HT-29 (cell line): ENCODE results near the gene GART. TPM values are rescaled to one million over a fixed set of nuclear protein-coding genes. Genes with fewer than 3 reads are reported as not detected.
"Not testable (repeated sequence)": the region's sequence is repeated elsewhere in the genome, so short reads cannot be mapped to it uniquely, and the experiment has no call there.

ENCODE experiments used
- DNase-seq: peaks from one replicate; pipeline ENCODE4 v3.0.0-alpha.2; 2015; ENCODE audit warnings: low spot score
- total RNA-seq: library from RNA; depleted of rRNA; stranded (reverse); fragments of >200 nt; shearing (Covaris generic); gene quantifications from 2 replicates; pipeline ENCODE4 v1.2.3, GENCODE V29; 2014; rRNA removed

GART gene
- total RNA-seq, result 57.6 and 59.4 TPM in 2 replicates

DNA sequence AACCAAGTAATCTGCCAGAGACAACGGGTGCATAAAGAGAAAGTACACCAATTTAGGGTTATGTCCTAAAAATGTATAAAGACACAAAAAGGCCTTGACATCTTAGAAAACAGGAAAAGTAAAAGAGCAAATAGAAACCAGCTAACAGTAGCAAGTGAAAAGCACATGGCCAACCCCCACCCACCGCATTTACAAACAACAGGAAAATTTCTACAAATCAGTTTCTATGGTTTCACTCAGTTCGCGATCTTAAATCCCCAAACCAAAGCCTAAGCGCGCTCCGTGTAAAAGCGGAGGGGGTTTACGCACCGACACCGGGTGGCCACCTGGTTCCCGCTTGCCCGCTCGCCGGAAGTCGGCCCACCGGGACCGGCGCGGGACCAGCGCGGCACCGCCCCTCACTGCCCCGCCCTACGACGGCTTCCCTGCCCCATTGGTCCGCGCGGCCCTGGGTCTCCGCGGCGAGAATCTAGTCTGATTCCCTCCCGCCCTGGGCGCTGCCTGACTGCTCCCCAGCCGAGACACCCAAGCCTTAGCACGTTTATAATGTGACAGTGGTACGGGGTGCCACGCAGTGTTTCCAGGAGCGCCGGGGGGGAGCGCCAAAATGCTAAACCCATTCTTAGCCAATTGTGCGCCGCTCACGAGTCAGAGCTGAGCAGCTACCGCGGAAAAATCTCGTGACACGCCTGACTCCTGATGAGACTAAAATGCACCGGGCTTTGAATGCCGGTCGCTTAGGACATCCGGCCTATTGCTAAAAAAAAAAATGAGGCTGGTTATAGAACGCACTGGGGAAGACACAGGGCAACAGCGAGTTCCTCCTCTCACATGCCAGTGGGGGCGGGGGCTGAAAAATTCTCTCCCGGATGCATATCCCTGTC, at the start of gene GART:
GART (minus strand) TSS at position 362 of the 884 bp plus-strand sequence. CDS start 2,802 bp downstream, outside the sequence.
- peak; percentile 80 for DNase-seq

DNA sequence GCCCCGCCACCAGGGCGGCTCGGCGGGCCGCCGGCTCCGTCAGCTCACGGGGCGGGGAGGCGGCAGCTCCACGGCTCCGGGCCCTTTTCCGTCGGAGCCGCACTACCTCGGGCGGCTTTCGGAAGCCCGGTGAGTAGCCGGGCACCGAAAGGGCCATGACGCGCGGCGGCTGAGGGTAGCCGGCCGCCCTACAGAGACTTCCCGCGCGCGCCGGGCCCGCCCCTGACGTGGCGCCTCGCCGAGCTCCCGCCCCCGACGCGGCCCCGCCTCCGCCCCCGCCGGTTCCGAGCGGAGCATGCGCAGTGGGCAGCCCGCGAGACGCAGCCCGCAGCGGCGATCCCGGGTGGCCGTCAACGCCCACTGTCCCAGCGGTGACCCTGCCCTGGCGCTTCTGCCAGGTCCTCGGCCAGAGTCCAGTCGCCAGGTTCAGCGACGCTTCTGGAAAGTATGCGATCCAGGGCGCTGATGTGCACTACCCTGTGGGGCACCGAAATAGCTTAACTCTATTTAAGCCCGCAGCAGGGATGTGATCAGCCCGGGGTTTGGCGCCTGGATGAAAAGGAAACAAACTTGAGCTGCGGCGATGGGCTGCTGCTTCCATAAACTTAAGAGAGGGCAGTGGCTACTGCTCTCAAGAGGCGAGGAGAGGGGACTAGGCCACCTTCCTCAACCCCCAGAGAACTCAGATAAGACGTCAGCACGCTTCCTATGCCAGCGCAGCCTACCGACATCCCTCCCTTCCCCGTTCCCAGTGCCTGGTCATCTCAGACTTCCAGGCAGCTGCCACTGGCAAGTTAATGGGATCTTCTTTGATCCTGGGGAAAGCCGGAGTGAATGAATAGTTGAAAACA, 46.8 kb upstream of the GART start, which contains the start of gene DONSON:
DONSON (minus strand) TSS at position 200 of the 851 bp plus-strand sequence; CDS start at position 157, 43 bp downstream.
- peak; percentile 80 for DNase-seq

DNA sequence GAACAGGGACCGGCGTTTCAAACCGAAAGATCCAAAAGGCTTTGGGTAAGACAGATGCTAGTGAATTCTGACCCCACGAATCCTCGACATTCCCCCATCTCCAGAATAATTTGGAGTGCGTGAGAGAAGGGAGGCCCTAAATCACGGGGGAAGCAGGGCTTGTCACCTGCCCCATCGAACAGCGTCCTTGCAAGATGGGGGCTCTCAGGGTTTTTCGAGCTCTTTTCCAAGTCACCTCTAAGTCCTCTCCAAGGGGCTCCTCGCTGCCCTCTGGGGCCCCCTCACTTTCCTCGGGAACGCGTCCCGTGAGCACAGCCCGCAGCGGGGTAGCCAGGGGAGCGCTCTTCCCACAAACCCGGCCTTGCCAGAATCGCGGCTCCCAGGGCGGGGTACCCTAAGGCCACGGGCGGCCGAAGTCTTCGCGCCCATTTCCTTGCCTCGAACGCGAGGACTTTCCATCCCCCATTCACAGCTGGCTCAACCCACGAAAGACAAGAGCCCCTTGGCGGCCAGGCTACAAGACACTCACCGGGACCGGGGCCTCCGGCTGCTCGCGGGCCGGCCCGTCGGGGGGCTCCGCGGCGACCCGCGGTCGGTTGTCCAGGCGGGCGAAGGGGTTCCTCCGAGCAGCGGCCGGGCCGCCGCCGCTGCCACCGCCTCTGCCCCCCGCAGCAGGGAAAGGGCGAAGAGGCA, 46.0 kb upstream of the GART start:
- peak; percentile 36 for DNase-seq

DNA sequence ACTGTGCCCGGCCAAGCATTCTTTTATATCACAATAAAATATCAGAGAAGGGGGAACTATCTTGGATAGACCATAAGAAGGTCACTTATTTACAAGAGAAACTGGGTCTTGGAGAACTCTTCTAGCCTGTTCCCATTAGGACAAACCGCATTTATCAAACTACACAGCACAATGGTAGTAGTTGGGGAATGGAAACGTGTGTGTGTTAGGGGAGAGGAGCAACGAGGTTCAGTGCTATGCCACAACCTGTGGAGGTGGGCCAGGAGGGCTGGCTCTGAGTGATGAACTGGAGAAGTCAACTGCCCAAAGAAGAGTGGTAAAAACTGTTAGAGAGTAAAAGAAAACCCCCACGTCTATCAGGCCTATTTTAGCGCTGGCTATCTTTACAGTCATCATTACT, 45.0 kb upstream of the GART start:
- no peak for DNase-seq

DNA sequence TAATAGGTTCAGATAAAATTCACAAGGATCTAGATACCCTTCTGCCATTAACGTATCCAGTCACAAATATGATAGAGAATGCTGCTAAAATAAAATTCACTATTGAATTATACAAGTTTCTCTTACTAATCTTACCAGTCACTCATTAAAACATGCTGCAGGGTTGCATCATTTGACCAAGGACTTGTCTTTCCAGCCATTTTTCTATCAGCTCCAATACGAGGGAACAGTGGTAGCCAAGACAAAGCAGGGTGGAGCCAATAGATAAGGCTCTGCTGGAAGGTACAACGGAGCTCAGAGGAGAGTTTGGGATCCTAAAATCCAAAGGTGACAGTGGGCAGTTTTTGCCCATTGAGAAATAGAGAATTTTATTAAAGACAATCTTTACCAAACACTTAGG, 42.5 kb upstream of the GART start:
- DNase-seq, result no peak

DNA sequence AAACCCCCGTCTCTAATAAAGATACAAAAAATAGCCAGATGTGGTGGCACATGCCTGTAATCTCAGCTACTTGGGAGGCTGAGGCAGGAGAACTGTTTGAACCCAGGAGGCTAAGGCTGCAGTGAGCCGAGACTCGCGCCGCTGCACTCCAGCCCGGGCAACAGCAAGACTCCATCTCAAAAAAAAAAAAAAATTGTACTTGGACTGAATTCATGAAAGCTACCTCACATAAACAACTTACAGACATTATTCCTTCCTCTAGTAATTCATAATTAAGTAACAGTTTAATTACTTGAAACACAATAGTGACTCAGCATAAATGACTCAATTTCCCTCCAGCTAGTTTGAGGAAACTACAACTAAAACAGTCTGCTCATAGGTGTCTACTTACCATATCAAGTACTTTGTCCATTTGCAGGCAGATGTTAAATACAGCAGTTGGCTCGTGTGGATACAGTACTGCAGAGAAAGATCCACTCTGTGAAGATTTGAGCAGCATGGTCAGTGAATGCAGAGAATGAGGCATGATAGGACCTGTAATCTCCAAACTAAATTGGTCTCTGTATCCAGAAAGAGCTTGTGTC, 37.1 kb upstream of the GART start:
- no peak for DNase-seq

DNA sequence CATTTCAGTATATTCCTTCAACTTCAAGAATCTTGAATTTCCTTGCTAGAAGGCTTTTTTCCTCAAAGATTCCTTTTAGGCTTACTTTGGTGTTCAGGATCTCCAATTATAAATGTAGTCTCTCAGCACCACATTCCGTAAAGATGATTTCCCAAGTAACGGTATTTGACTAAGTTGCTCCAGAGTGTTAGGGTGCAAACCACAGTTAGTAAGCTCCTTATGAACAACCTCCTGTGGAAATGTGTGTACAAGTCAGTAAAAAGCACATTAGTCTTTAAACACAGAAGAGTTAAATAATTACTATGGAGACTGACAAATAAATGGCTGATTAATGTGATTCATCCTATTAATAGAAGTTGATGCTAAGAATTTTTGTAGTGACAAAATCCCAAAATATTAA, 36.3 kb upstream of the GART start:
- no peak for DNase-seq

DNA sequence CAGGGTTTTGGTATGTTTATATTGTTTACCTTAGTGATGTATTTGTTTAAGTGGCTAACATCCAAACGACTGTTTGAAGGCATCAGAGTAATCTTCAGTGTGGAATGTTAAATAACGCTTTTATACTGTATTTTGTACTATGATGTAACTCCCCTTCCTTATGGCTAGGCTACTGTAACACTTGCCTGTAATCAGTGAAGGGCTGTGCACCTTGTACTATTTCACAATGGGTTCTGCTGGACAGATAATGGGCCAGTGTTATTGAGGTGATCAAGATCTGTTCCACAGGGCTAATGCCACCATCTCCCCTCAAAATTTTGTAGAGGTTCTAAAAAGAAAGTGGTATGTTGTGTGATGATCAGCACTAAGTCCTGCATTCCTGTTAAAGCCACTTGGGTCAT, 34.8 kb upstream of the GART start:
- not testable (repeated sequence) for DNase-seq

DNA sequence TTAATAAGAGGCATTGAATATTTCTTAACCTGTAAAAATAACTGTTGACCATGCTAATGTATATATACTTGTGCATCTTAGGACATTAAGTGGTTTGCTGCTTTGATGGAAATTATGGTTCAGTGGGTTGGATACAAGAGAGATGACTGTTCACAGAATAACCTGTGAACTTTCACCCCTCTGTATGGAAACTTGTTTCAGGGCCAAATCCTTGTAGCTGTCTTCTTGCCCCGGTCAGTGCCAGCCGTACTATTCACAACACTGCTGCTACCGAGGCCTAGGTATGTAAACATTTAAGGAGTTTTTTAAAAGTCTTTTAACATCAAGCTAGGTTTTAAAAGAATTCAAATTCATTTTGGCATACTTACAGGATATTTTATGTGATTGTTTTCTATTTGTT, 30.4 kb upstream of the GART start:
- DNase-seq, result no peak

DNA sequence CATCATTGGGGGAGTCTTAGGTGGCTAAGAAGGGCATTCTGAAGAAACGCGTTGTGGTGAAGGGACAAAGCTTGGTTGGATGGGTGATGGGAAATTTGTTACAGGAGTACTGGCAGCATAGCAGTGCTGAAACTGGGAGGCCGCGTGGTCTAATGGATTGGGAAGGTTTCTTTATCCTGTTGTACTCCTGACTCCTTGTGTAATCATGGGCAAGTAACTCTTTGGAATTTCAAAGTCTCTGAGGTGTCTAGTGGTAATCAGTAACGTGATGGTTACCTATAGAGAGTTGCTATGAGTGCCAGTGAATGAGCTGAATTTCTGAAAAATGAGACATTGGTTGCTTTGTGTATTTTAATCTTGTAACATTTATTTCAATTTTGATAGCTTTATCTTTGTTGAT, 28.1 kb upstream of the GART start:
- DNase-seq, result no peak

DNA sequence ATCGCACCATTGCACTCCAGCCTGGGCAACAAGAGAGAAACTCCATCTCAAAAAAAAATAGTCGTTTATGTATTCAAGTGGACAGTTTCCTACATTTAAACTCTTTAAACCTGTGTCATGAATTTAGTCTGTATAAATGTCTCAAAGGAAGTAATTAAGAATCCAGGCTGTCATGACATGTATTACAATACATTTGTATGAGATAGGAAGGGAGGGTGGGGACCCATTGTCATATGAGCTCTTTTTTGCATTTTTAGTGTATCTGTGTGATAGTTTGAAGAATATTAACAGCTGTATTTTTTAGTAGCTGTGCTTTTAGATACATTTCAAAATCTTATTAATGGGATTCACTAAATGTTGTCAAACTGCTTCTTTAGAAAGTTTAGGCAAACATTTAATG, 26.5 kb upstream of the GART start:
- no peak for DNase-seq

DNA sequence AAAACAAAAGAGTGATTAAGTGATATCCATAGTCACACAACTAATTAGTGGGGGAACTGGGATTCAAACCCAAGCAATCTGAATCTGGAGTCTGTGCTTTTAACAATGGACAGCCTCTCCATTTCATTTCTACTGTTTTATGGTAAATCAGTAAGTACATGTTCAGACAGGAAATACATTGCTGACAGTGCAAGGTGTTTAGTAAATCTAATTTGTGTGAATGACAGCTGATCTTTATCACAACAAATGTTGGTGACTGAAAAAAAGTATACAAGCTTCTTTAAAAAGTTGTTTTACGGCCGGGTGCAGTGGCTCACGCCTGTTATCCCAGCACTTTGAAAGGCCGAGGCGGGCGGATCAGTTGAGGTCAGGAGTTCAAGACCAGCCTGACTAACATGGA, 26.0 kb upstream of the GART start:
- no peak for DNase-seq

DNA sequence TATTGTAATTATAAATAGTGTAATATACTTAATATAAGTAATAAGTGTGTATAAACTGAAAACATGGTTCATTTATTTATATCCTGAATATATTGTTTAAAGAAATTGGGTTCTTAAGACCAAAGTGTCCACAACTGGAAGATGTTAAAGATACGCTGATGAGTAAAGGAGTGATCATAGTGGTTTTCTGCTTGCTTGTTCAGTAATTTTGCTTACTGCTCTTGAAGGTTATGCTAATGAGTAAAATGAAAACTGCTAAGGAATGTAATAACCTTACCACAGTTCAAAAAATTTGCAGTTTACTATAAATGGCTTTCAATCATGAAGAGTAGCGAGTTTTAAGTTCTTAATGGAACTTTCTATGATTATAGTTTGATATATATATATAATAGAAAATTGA, 24.6 kb upstream of the GART start:
- no peak for DNase-seq

DNA sequence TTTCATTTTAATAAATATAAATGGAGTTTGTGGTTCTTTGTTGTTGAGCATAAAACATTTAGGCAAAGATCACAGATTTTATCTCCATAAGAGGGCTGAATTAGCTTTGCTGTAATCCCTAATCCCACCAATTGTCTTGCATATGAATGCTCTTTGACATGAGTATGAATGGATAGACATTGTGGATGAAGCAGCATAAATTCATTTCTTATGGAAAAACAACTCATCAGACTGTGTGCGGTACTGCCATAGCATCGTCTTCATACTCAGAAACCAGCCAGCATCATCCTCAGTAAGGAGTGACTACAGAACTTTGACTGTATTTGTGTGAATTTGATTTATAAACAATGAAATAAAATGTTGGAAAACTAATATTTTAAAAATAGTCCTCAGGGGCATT, 20.5 kb upstream of the GART start:
- no peak for DNase-seq

DNA sequence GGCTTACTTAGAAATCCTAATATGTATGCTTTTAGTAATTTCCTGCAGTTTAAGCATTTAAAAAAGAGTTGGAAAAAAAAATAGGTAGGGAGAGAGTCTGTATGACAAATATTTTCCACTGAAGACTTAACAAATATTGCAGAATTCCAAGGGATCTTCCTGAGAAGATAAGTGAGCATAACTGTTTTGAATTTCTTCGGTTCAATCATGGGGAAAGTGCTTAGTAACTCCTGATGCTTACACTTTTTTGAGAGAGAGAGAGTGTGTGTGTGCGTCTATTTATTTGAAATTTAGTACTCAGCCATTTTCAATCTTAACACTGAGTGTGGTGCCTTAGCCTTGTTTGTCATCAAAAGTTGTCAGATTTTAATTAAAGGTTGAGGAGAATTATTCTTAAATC, 19.5 kb upstream of the GART start:
- DNase-seq, result no peak

DNA sequence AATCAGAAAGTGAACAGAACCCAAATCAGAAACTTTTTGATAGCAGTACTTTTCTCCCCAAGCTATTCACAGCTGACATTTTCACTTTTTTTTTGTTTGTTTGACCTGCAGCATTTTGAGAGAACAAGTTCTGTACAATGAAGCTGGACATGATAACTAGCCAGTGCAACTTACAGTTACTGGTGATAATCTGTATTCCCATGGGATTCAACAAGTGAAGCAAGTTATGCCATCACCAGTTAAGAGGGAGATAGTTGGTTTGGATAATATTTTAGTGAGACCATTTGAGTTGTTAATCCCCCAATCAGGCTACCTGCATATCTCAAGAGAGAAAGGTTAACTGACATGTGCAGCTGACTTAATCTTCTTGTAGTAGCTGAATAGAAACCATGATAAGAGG, 19.0 kb upstream of the GART start:
- DNase-seq, result no peak

DNA sequence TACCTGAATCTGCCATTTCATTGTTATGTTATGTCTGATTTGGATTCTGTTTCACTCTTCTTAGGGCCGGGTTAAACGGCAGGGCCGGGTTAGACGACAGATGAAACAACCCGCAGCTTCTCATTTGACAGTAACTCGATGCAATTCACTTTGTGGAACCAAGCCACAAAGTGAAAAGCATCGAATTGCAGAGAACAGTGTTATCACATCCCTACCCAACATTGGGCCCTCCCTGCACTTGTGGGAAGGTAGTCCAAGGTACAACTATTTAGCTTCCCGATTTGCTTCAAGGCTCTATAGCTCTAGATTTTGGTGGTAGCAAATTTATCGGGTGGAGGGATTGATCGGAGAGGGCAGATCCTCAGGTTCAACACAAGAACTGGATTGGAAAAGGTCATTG, 17.9 kb upstream of the GART start:
- no peak for DNase-seq

DNA sequence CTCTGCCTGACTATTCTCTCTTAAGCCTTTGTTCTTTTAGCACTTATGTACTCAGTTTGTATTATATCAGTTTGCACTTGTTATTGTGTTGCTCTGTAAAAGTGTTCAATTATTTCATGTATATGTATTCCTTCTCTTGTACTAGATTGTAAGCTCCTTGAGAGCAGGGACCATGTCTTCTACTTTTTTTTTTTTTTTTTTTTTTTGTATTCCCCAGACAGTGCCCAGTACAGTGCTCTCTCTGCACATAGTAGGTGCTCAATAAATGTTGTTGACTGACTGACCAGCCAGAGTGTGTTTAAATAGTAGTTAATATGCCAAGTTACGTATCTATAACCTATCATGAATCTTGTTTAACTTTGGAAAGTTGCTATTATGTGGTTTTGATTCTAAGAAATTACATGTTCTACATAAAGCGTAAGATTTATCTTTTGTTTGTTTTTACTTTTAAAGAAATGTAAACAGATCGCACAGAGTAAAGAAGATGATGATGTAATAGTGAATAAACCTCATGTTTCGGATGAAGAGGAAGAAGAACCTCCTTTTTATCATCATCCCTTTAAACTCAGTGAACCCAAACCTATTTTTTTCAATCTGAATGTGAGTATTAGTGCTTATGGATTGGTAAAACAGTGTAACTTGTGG, 17.0 kb upstream of the GART start:
- DNase-seq, result no peak

DNA sequence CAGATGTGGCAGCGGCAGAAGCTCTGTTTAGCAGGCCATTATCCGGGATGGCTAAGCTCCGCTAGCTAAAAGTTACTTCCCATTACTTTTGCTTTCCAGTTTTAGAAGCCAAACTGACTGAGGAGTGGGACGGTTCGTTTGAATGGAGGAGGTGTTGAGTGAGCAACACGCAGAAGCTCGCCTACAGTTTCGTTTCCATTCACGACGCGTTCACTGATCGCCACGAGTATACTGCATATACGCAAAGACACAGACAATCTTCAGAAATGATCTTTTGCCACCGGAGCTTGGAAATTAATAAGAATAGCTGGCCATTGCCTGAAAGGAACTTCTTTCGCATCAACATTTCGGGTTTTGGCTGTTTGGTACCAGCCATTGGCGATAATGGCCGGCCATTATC, 15.5 kb upstream of the GART start:
- DNase-seq, result no peak

DNA sequence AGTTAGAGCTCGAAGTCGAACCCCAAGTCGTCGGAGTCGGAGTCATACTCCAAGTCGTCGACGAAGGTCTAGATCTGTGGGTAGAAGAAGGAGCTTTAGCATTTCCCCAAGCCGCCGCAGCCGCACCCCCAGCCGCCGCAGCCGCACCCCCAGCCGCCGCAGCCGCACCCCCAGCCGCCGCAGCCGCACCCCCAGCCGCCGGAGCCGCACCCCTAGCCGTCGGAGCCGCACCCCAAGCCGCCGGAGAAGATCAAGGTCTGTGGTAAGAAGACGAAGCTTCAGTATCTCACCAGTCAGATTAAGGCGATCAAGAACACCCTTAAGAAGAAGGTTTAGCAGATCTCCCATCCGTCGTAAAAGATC, 13.0 kb upstream of the GART start:
- no peak for DNase-seq
